Ectodermal cell (in vitro differentiated cells): ENCODE data around the gene SCYL3.
"Not testable (repeated sequence)": the region's sequence is repeated elsewhere in the genome, so short reads cannot be mapped to it uniquely, and the experiment has no call there.

Experiments
- H3K27ac ChIP-seq: 2 replicates; pipeline ENCODE4 v1.7.0; 2013; ENCODE audit warnings: mild to moderate bottlenecking, low read depth, low read length; ENCODE audit not compliant: insufficient read depth, poor library complexity, severe bottlenecking
- H3K27me3 ChIP-seq: 2 replicates; pipeline ENCODE4 v1.7.0; 2013; ENCODE audit warnings: mild to moderate bottlenecking, low read length; ENCODE audit not compliant: insufficient read depth, control insufficient read depth, poor library complexity, severe bottlenecking
- H3K36me3 ChIP-seq: one replicate; pipeline ENCODE4 v1.7.0; 2013; ENCODE audit warnings: low read length; ENCODE audit not compliant: control insufficient read depth, insufficient read depth
- H3K4me1 ChIP-seq: one replicate; pipeline ENCODE4 v1.7.0; 2013; ENCODE audit warnings: low read length; ENCODE audit not compliant: control insufficient read depth, insufficient read depth
- H3K4me3 ChIP-seq: 2 replicates; pipeline ENCODE4 v1.7.0; 2013; ENCODE audit warnings: low read depth, low read length, control low read depth; ENCODE audit not compliant: insufficient read depth
- H3K9me3 ChIP-seq: 2 replicates; pipeline ENCODE4 v1.7.0; 2013; ENCODE audit warnings: mild to moderate bottlenecking, low read length, moderate library complexity; ENCODE audit not compliant: control insufficient read depth
- WGBS, 2 experiments: methylation state at CpG; one replicate each; pipeline ENCODE4 v1.1.7; 2013; ENCODE audit warnings: missing lambda C conversion rate in 2 of 2; 5-methylcytosine and 5-hydroxymethylcytosine counted together

The SCYL3 gene

GRCh38 chr1:169821500-169821899, 72.2 kb downstream of the SCYL3 start:
- H3K4me3 ChIP-seq: no peak overlapping the region
- H3K4me1 ChIP-seq: no peaks in the 10 kb centered on the region
- no peak overlapping the region for H3K27ac ChIP-seq
- WGBS, 2 experiments: 94 to 97% methylated on average over 3 to 5 of the region's 7 CpGs
- H3K9me3 ChIP-seq: no peaks in the 10 kb centered on the region
- no peaks in the 10 kb centered on the region for H3K27me3 ChIP-seq
- peaks cover 19% of the 10 kb centered on the region for H3K36me3 ChIP-seq

GRCh38 chr1:169816617-169817016, 77.1 kb downstream of the SCYL3 start:
- Histone ChIP-seq H3K4me1 (no peaks in the 10 kb centered on the region), H3K36me3 (peaks cover 17% of the 10 kb centered on the region), H3K27me3 (no peaks in the 10 kb centered on the region), H3K27ac (no peak overlapping the region), H3K9me3 (no peaks in the 10 kb centered on the region), H3K4me3 (no peak overlapping the region)
- no CpG with 5 or more reads among the region's 1 CpG for WGBS, 2 experiments

- H3K4me3 ChIP-seq: no peak overlapping the region
- H3K27me3 ChIP-seq: no peaks in the 10 kb centered on the region
- 67 to 83% methylated on average over 1 to 2 of the region's 2 CpGs for WGBS, 2 experiments
- H3K9me3 ChIP-seq: no peaks in the 10 kb centered on the region
- H3K27ac ChIP-seq: no peak overlapping the region
- H3K36me3 ChIP-seq: peaks cover 17% of the 10 kb centered on the region
- H3K4me1 ChIP-seq: no peaks in the 10 kb centered on the region
Observed at GRCh38 chr1:169814265-169814664, 79.4 kb downstream of the SCYL3 start.

GRCh38 chr1:169812131-169812530, 81.6 kb downstream of the SCYL3 start:
- H3K4me3 ChIP-seq: no peak overlapping the region
- WGBS, 2 experiments: 97 to 99% methylated on average over 2 of the region's 2 CpGs
- no peaks in the 10 kb centered on the region for H3K9me3 ChIP-seq
- no peaks in the 10 kb centered on the region for H3K27me3 ChIP-seq
- H3K27ac ChIP-seq: no peak overlapping the region
- peaks cover 11% of the 10 kb centered on the region for H3K36me3 ChIP-seq
- H3K4me1 ChIP-seq: no peaks in the 10 kb centered on the region

- not testable (repeated sequence) for H3K36me3 ChIP-seq, H3K4me1 ChIP-seq, H3K27me3 ChIP-seq, H3K27ac ChIP-seq, H3K4me3 ChIP-seq, H3K9me3 ChIP-seq
Observed at GRCh38 chr1:169811418-169812035, 82.2 kb downstream of the SCYL3 start.

GRCh38 chr1:169809370-169810095, 84.2 kb downstream of the SCYL3 start:
- Histone ChIP-seq H3K27ac (no peak overlapping the region), H3K36me3 (peaks cover 16% of the 10 kb centered on the region), H3K4me1 (no peaks in the 10 kb centered on the region), H3K27me3 (no peaks in the 10 kb centered on the region), H3K9me3 (no peaks in the 10 kb centered on the region), H3K4me3 (no peak overlapping the region)
- WGBS, 2 experiments: 88 to 98% methylated on average over 2 to 4 of the region's 4 CpGs

GRCh38 chr1:169804941-169805340, 88.8 kb downstream of the SCYL3 start:
- no peaks in the 10 kb centered on the region for H3K4me1 ChIP-seq
- H3K9me3 ChIP-seq: no peaks in the 10 kb centered on the region
- H3K27me3 ChIP-seq: no peaks in the 10 kb centered on the region
- peaks cover 12% of the 10 kb centered on the region for H3K36me3 ChIP-seq
- no peak overlapping the region for H3K4me3 ChIP-seq
- H3K27ac ChIP-seq: no peak overlapping the region
- 100% methylated on average over 1 to 2 of the region's 2 CpGs for WGBS, 2 experiments

- Histone ChIP-seq H3K36me3 (peaks cover 14% of the 10 kb centered on the region), H3K4me3 (no peak overlapping the region), H3K27ac (no peak overlapping the region), H3K4me1 (no peaks in the 10 kb centered on the region), H3K9me3 (no peaks in the 10 kb centered on the region), H3K27me3 (no peaks in the 10 kb centered on the region)
Observed at GRCh38 chr1:169802888-169803287, 90.8 kb downstream of the SCYL3 start.
